Stimulated activated naive CD8-positive, alpha-beta T cell treated with anti-CD3 and anti-CD28 coated beads, Interleukin-15, Interleukin-2, amounts not matched to agents 100 ng/mL and 50 ng/mL, for 24 hours (primary cell): ENCODE data around the gene HAUS8.

Experiments used
- H3K27ac Mint-ChIP-seq: one replicate; pipeline ENCODE4 v1.8.0; 2021; ENCODE audit warnings: mild to moderate bottlenecking, mixed read lengths
- H3K27me3 Mint-ChIP-seq: one replicate; pipeline ENCODE4 v1.8.0; 2021; ENCODE audit warnings: mixed read lengths
- H3K36me3 Mint-ChIP-seq: one replicate; pipeline ENCODE4 v1.8.0; 2021; ENCODE audit warnings: low read depth, mixed read lengths
- H3K4me1 Mint-ChIP-seq: one replicate; pipeline ENCODE4 v1.8.0; 2021; ENCODE audit warnings: low read depth, mixed read lengths
- H3K4me3 Mint-ChIP-seq: one replicate; pipeline ENCODE4 v1.8.0; 2021; ENCODE audit warnings: mild to moderate bottlenecking, mixed read lengths
- H3K9me3 Mint-ChIP-seq: one replicate; pipeline ENCODE4 v1.8.0; 2021; ENCODE audit warnings: mixed read lengths

Gene HAUS8

GRCh38 chr19:17073869-17074633 lies 1.2 kb downstream of the HAUS8 start:
- H3K4me1 Mint-ChIP-seq = peaks cover 52% of the 10 kb centered on the region
- no peaks in the 10 kb centered on the region for H3K9me3 Mint-ChIP-seq
- peak overlapping the region; percentile 95 for H3K4me3 Mint-ChIP-seq
- H3K27me3 Mint-ChIP-seq = no peaks in the 10 kb centered on the region
- H3K27ac Mint-ChIP-seq = peak overlapping the region; percentile 99
- peaks cover 35% of the 10 kb centered on the region for H3K36me3 Mint-ChIP-seq

GRCh38 chr19:17070912-17071311 lies 4.3 kb downstream of the HAUS8 start:
- Mint-ChIP-seq H3K27ac (no peak overlapping the region), H3K9me3 (no peaks in the 10 kb centered on the region), H3K4me3 (no peak overlapping the region), H3K4me1 (peaks cover 44% of the 10 kb centered on the region), H3K36me3 (peaks cover 54% of the 10 kb centered on the region), H3K27me3 (no peaks in the 10 kb centered on the region)

GRCh38 chr19:17070421-17070820 lies 4.8 kb downstream of the HAUS8 start:
- Mint-ChIP-seq H3K9me3 (no peaks in the 10 kb centered on the region), H3K27ac (no peak overlapping the region), H3K4me3 (no peak overlapping the region), H3K27me3 (no peaks in the 10 kb centered on the region), H3K4me1 (peaks cover 49% of the 10 kb centered on the region), H3K36me3 (peaks cover 54% of the 10 kb centered on the region)

- Mint-ChIP-seq H3K4me3 (no peak overlapping the region), H3K27ac (no peak overlapping the region), H3K4me1 (peaks cover 54% of the 10 kb centered on the region), H3K36me3 (peaks cover 66% of the 10 kb centered on the region), H3K27me3 (no peaks in the 10 kb centered on the region), H3K9me3 (no peaks in the 10 kb centered on the region)
Measured at GRCh38 chr19:17069193-17069592, 6.1 kb downstream of the HAUS8 start.

- H3K4me3 Mint-ChIP-seq = no peak overlapping the region
- H3K4me1 Mint-ChIP-seq = peaks cover 40% of the 10 kb centered on the region
- no peaks in the 10 kb centered on the region for H3K9me3 Mint-ChIP-seq
- H3K27me3 Mint-ChIP-seq = no peaks in the 10 kb centered on the region
- H3K27ac Mint-ChIP-seq = no peak overlapping the region
- peaks cover 73% of the 10 kb centered on the region for H3K36me3 Mint-ChIP-seq
Measured at GRCh38 chr19:17063428-17063827, 11.8 kb downstream of the HAUS8 start.

- Mint-ChIP-seq H3K4me3 (no peak overlapping the region), H3K36me3 (peaks cover 69% of the 10 kb centered on the region), H3K4me1 (peaks cover 32% of the 10 kb centered on the region), H3K9me3 (no peaks in the 10 kb centered on the region), H3K27me3 (no peaks in the 10 kb centered on the region), H3K27ac (no peak overlapping the region)
Measured at GRCh38 chr19:17061691-17062090, 13.6 kb downstream of the HAUS8 start.

- Mint-ChIP-seq H3K9me3 (no peaks in the 10 kb centered on the region), H3K36me3 (peaks cover 68% of the 10 kb centered on the region), H3K27me3 (no peaks in the 10 kb centered on the region), H3K27ac (no peak overlapping the region), H3K4me1 (peaks cover 27% of the 10 kb centered on the region), H3K4me3 (no peak overlapping the region)
Measured at GRCh38 chr19:17061205-17061604, 14.0 kb downstream of the HAUS8 start.

GRCh38 chr19:17060802-17061201 lies 14.4 kb downstream of the HAUS8 start:
- Mint-ChIP-seq H3K27ac (no peak overlapping the region), H3K9me3 (no peaks in the 10 kb centered on the region), H3K4me1 (peaks cover 23% of the 10 kb centered on the region), H3K4me3 (no peak overlapping the region), H3K36me3 (peaks cover 68% of the 10 kb centered on the region), H3K27me3 (no peaks in the 10 kb centered on the region)

GRCh38 chr19:17058236-17058635 lies 17.0 kb downstream of the HAUS8 start:
- H3K9me3 Mint-ChIP-seq = no peaks in the 10 kb centered on the region
- peaks cover 59% of the 10 kb centered on the region for H3K36me3 Mint-ChIP-seq

GRCh38 chr19:17055636-17056035 lies 19.6 kb downstream of the HAUS8 start:
- H3K27ac Mint-ChIP-seq = no peak overlapping the region
- H3K27me3 Mint-ChIP-seq = no peaks in the 10 kb centered on the region
- H3K9me3 Mint-ChIP-seq = no peaks in the 10 kb centered on the region
- H3K36me3 Mint-ChIP-seq = peaks cover 65% of the 10 kb centered on the region
- no peak overlapping the region for H3K4me3 Mint-ChIP-seq
- H3K4me1 Mint-ChIP-seq = no peaks in the 10 kb centered on the region

More at GRCh38 chr19:17058236-17058635, 17.0 kb downstream of the HAUS8 start:
- Mint-ChIP-seq H3K4me1 (no peaks in the 10 kb centered on the region), H3K27me3 (no peaks in the 10 kb centered on the region), H3K4me3 (no peak overlapping the region), H3K27ac (no peak overlapping the region)

- Mint-ChIP-seq H3K4me1 (no peaks in the 10 kb centered on the region), H3K4me3 (no peak overlapping the region), H3K27me3 (no peaks in the 10 kb centered on the region), H3K27ac (no peak overlapping the region), H3K9me3 (no peaks in the 10 kb centered on the region), H3K36me3 (peaks cover 62% of the 10 kb centered on the region)
Measured at GRCh38 chr19:17054746-17055145, 20.5 kb downstream of the HAUS8 start.

- Mint-ChIP-seq H3K4me3 (no peak overlapping the region), H3K27ac (no peak overlapping the region)
Measured at GRCh38 chr19:17052439-17052838, 22.8 kb downstream of the HAUS8 start.

GRCh38 chr19:17049711-17050280 lies 25.5 kb downstream of the HAUS8 start:
- Mint-ChIP-seq H3K27me3 (no peaks in the 10 kb centered on the region), H3K4me3 (no peak overlapping the region), H3K36me3 (peaks cover 44% of the 10 kb centered on the region), H3K4me1 (no peaks in the 10 kb centered on the region), H3K9me3 (no peaks in the 10 kb centered on the region), H3K27ac (no peak overlapping the region)

More at GRCh38 chr19:17052439-17052838, 22.8 kb downstream of the HAUS8 start:
- Mint-ChIP-seq H3K4me1 (no peaks in the 10 kb centered on the region), H3K27me3 (no peaks in the 10 kb centered on the region), H3K36me3 (peaks cover 53% of the 10 kb centered on the region), H3K9me3 (no peaks in the 10 kb centered on the region)

GRCh38 chr19:17048885-17049453 lies 26.3 kb downstream of the HAUS8 start:
- Mint-ChIP-seq H3K9me3 (no peaks in the 10 kb centered on the region), H3K4me3 (no peak overlapping the region), H3K27ac (no peak overlapping the region), H3K27me3 (no peaks in the 10 kb centered on the region), H3K36me3 (peaks cover 39% of the 10 kb centered on the region), H3K4me1 (no peaks in the 10 kb centered on the region)

GRCh38 chr19:17045907-17046502 lies 29.2 kb downstream of the HAUS8 start:
- H3K9me3 Mint-ChIP-seq = no peaks in the 10 kb centered on the region
- no peak overlapping the region for H3K4me3 Mint-ChIP-seq
- H3K36me3 Mint-ChIP-seq = peaks cover 17% of the 10 kb centered on the region
- no peaks in the 10 kb centered on the region for H3K4me1 Mint-ChIP-seq
- H3K27me3 Mint-ChIP-seq = no peaks in the 10 kb centered on the region
- no peak overlapping the region for H3K27ac Mint-ChIP-seq
